ENCODE data around the gene EHMT1. TPM values are rescaled to one million over a fixed set of nuclear protein-coding genes. Genes with fewer than 3 reads are reported as not detected.

EHMT1 gene
- total and polyA plus RNA-seq, 2 of the 13 experiments (the other 11 are each of a cell fraction or from before 2014, with no cell fraction given) = 23.0 to 27.1 TPM

DNA sequence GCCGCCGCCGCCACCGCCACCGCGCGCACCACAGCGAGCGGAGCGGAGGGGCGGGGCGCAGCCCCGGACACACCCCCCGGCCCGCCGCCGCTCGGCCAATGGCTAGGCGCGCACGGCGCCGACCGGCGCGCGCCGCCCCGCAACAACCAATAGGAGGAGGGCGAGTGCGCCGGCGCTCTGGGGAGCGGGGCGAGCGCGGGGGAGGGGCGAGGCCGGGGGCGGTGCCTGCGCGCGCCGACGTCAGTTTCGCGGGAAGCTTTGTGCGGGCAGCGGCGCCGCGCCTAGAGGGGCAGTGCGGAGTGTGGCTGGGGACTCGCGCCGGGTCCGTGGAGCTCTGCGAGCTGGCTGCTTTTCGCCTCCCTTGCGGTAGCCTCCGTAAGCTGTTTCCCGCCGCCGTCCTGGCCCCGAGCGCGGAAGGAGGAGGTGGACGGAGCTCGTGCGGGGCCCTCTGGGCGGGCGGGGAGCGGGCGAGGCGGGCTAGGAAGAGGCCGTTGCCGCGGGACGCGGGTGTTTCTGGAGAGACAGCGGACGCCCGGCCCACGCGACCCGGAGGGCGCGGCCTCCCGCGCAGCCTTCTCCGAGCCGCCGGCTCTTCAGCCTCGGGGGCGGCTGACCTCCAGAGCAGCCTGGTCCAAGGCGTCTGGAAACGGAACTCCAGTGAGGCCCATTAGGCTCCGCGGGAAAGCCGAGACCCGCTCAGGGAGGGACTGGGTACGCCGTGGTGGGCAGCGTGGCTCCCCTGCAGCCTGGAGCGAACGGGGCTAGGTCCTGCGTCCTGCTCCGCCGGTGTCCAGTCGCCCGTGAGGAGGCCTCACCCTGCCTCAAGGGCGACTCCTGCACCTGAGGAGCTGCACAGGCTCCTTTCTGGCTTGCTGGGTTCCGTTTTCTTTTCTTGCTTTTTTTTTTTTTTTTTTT is 28.1 kb upstream of the EHMT1 start, which contains the start of gene ZMYND19 (continued):
- TF ChIP-seq, protein P1, sequence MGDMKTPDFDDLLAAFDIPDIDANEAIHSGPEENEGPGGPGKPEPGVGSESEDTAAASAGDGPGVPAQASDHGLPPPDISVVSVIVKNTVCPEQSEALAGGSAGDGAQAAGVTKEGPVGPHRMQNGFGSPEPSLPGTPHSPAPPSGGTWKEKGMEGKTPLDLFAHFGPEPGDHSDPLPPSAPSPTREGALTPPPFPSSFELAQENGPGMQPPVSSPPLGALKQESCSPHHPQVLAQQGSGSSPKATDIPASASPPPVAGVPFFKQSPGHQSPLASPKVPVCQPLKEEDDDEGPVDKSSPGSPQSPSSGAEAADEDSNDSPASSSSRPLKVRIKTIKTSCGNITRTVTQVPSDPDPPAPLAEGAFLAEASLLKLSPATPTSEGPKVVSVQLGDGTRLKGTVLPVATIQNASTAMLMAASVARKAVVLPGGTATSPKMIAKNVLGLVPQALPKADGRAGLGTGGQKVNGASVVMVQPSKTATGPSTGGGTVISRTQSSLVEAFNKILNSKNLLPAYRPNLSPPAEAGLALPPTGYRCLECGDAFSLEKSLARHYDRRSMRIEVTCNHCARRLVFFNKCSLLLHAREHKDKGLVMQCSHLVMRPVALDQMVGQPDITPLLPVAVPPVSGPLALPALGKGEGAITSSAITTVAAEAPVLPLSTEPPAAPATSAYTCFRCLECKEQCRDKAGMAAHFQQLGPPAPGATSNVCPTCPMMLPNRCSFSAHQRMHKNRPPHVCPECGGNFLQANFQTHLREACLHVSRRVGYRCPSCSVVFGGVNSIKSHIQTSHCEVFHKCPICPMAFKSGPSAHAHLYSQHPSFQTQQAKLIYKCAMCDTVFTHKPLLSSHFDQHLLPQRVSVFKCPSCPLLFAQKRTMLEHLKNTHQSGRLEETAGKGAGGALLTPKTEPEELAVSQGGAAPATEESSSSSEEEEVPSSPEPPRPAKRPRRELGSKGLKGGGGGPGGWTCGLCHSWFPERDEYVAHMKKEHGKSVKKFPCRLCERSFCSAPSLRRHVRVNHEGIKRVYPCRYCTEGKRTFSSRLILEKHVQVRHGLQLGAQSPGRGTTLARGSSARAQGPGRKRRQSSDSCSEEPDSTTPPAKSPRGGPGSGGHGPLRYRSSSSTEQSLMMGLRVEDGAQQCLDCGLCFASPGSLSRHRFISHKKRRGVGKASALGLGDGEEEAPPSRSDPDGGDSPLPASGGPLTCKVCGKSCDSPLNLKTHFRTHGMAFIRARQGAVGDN (CRISPR knock-in tag; IDR thresholded peaks at IDR 0.05) = peak; percentile 76
- TF ChIP-seq THAP11 (CRISPR knock-in tag; IDR thresholded peaks at IDR 0.05) (peak; percentile 56), TMF1 (CRISPR knock-in tag; IDR thresholded peaks at IDR 0.05; ENCODE audit: low read depth) (0 out of 2 replicates have a peak, but pooled peaks have one; percentile 34), ZFY (CRISPR knock-in tag; IDR thresholded peaks at IDR 0.05) (peak; percentile 48; the same call in 1 of the 2 replicates), HES4 (CRISPR knock-in tag; IDR thresholded peaks at IDR 0.05; ENCODE audit: borderline replicate concordance) (0 out of 2 replicates have a peak, but pooled peaks have one; percentile 12), SP4 (CRISPR knock-in tag; IDR thresholded peaks at IDR 0.05) (peak; percentile 90), DMAP1 (CRISPR knock-in tag; IDR thresholded peaks at IDR 0.05) (0 out of 2 replicates have a peak, but pooled peaks have one; percentile 27), ZNF746 (CRISPR knock-in tag; IDR thresholded peaks at IDR 0.05) (peak; percentile 25; the same call in 1 of the 2 replicates), RBFOX2 (IDR thresholded peaks at IDR 0.05; ENCODE audit: low read depth, low read length) (peak; percentile 41; the same call in 1 of the 2 replicates), TAF15 (IDR thresholded peaks at IDR 0.05; ENCODE audit: low read depth, low read length, poor library complexity, severe bottlenecking) (no peak), PHF8 (CRISPR knock-in tag; IDR thresholded peaks at IDR 0.05) (peak; percentile 73; the same call in 1 of the 2 replicates), ZNF329 (CRISPR knock-in tag; IDR thresholded peaks at IDR 0.05; ENCODE audit: low read depth) (0 out of 2 replicates have a peak, but pooled peaks have one; percentile 30), NONO (IDR thresholded peaks at IDR 0.05) (no peak), NONO (CRISPR knock-in tag; conservative IDR thresholded peaks at IDR 0.05) (no peak; the same call in 1 of the 2 replicates), POLR2G (IDR thresholded peaks at IDR 0.05; ENCODE audit: low read depth, low read length) (0 out of 2 replicates have a peak, but pooled peaks have one; percentile 33), MEF2D (CRISPR knock-in tag; IDR thresholded peaks at IDR 0.05) (no peak), SOX6 (IDR thresholded peaks at IDR 0.05) (no peak), SOX6 (CRISPR knock-in tag; IDR thresholded peaks at IDR 0.05) (0 out of 2 replicates have a peak, but pooled peaks have one; percentile 13), SP2 (CRISPR knock-in tag; IDR thresholded peaks at IDR 0.05) (peak; percentile 52)
- TF ChIP-seq, protein P2, sequence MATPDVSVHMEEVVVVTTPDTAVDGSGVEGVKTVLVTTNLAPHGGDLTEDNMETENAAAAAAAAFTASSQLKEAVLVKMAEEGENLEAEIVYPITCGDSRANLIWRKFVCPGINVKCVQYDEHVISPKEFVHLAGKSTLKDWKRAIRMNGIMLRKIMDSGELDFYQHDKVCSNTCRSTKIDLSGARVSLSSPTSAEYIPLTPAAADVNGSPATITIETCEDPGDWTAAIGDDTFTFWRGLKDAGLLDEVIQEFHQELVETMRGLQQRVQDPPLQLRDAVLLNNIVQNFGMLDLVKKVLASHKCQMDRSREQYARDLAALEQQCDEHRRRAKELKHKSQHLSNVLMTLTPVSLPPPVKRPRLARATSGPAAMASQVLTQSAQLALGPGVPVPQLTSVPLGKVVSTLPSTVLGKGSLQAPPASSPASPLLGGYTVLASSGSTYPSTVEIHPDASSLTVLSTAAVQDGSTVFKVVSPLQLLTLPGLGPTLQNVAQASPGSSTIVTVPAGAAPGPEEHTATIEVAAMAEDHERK (CRISPR knock-in tag; IDR thresholded peaks at IDR 0.05; ENCODE audit: low read depth) = no peak
- TF ChIP-seq, protein P3, sequence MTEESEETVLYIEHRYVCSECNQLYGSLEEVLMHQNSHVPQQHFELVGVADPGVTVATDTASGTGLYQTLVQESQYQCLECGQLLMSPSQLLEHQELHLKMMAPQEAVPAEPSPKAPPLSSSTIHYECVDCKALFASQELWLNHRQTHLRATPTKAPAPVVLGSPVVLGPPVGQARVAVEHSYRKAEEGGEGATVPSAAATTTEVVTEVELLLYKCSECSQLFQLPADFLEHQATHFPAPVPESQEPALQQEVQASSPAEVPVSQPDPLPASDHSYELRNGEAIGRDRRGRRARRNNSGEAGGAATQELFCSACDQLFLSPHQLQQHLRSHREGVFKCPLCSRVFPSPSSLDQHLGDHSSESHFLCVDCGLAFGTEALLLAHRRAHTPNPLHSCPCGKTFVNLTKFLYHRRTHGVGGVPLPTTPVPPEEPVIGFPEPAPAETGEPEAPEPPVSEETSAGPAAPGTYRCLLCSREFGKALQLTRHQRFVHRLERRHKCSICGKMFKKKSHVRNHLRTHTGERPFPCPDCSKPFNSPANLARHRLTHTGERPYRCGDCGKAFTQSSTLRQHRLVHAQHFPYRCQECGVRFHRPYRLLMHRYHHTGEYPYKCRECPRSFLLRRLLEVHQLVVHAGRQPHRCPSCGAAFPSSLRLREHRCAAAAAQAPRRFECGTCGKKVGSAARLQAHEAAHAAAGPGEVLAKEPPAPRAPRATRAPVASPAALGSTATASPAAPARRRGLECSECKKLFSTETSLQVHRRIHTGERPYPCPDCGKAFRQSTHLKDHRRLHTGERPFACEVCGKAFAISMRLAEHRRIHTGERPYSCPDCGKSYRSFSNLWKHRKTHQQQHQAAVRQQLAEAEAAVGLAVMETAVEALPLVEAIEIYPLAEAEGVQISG (CRISPR knock-in tag; IDR thresholded peaks at IDR 0.05) = peak; percentile 53; the same call in 1 of the 2 replicates

Data from HepG2 (cell line).